HEK293 (cell line): Measurements from ENCODE around the gene HELQ.

Experiments
- CTCF ChIP-seq: fragments of 450-650 bp; formaldehyde crosslinking; IDR thresholded peaks from 2 replicates; pipeline ENCODE4 v1.5.1; 2016; ENCODE audit warnings: missing biosample characterization, missing genetic modification characterization
- KLF8 ChIP-seq: fragments of 450-650 bp; formaldehyde crosslinking; IDR thresholded peaks from 2 replicates; pipeline ENCODE4 v1.5.1; 2016; ENCODE audit warnings: missing biosample characterization, missing genetic modification characterization
- ZBTB1 ChIP-seq: fragments of 450-650 bp; formaldehyde crosslinking; IDR thresholded peaks from 2 replicates; pipeline ENCODE4 v1.5.1; 2016; ENCODE audit warnings: missing biosample characterization, missing genetic modification characterization
- ZBTB11 ChIP-seq: fragments of 450-650 bp; formaldehyde crosslinking; conservative IDR thresholded peaks from 2 replicates; pipeline ENCODE4 v1.5.1; 2016; ENCODE audit warnings: low read depth, missing biosample characterization, missing genetic modification characterization
- ZBTB21 ChIP-seq: fragments of 450-650 bp; formaldehyde crosslinking; IDR thresholded peaks from 2 replicates; pipeline ENCODE4 v1.5.1; 2017; ENCODE audit warnings: missing biosample characterization, missing genetic modification characterization
- ZEB2 ChIP-seq: fragments of 450-650 bp; formaldehyde crosslinking; IDR thresholded peaks from 2 replicates; pipeline ENCODE4 v1.5.1; 2016; ENCODE audit warnings: missing biosample characterization, missing genetic modification characterization
- ZNF18 ChIP-seq: fragments of 450-650 bp; formaldehyde crosslinking; IDR thresholded peaks from 2 replicates; pipeline ENCODE4 v1.5.1; 2016; ENCODE audit warnings: missing biosample characterization, missing genetic modification characterization
- ZNF239 ChIP-seq: fragments of 450-650 bp; formaldehyde crosslinking; IDR thresholded peaks from 2 replicates; pipeline ENCODE4 v1.5.1; 2016; ENCODE audit warnings: missing biosample characterization, missing genetic modification characterization
- ZNF24 ChIP-seq: fragments of 450-650 bp; formaldehyde crosslinking; IDR thresholded peaks from 2 replicates; pipeline ENCODE4 v1.5.1; 2016; ENCODE audit warnings: missing biosample characterization, missing genetic modification characterization
- ZNF274 ChIP-seq, 2 experiments: fragments of 200-500 bp in 1 of 2; fragments of 450-650 bp in 1 of 2; sonication (Bioruptor generic) in 1 of 2; formaldehyde crosslinking in 1 of 2; IDR thresholded peaks; 2 replicates each; pipeline versions ENCODE4 v1.5.1 to v1.6.1; 2014 to 2016; ENCODE audit warnings: borderline replicate concordance in 1 of 2, inconsistent platforms in 1 of 2, low read length in 1 of 2, missing biosample characterization in 1 of 2, missing genetic modification characterization in 1 of 2
- ZNF513 ChIP-seq: fragments of 450-650 bp; IDR thresholded peaks from 2 replicates; pipeline ENCODE4 v1.5.1; 2018; ENCODE audit warnings: missing biosample characterization, missing genetic modification characterization
- ZNF529 ChIP-seq: fragments of 450-650 bp; formaldehyde crosslinking; IDR thresholded peaks from 2 replicates; pipeline ENCODE4 v1.5.1; 2017; ENCODE audit warnings: missing genetic modification characterization, missing biosample characterization; ENCODE audit not compliant: insufficient replicate concordance
- ZNF610 ChIP-seq: fragments of 450-650 bp; formaldehyde crosslinking; IDR thresholded peaks from 2 replicates; pipeline ENCODE4 v1.5.1; 2016; ENCODE audit warnings: missing biosample characterization, missing genetic modification characterization, borderline replicate concordance
- ZNF704 ChIP-seq: fragments of 450-650 bp; formaldehyde crosslinking; IDR thresholded peaks from 2 replicates; pipeline ENCODE4 v1.5.1; 2016; ENCODE audit warnings: missing biosample characterization, missing genetic modification characterization

GRCh38 chr4:83360018-83360417, 95.6 kb downstream of the HELQ start:
- TF ChIP-seq CTCF (no peak), ZEB2 (tag by site-specific recombination) (no peak), ZBTB1 (no peak), ZNF529 (no peak), ZBTB11 (tag by site-specific recombination) (no peak), KLF8 (tag by site-specific recombination) (no peak), ZNF18 (tag by site-specific recombination) (no peak), ZNF274 (IDR thresholded peaks at IDR 0.05; ENCODE audit: low read length) (no peak), ZNF274 (tag by site-specific recombination; IDR thresholded peaks at IDR 0.05; ENCODE audit: borderline replicate concordance) (no peak), ZNF239 (no peak), ZNF24 (tag by site-specific recombination) (no peak), ZNF513 (tag by site-specific recombination) (no peak), ZNF610 (tag by site-specific recombination) (no peak), ZBTB21 (tag by site-specific recombination) (no peak), ZNF704 (tag by site-specific recombination) (no peak)
